Measurements from ENCODE around the gene HCRT. TPM values are rescaled to one million over a fixed set of nuclear protein-coding genes. Genes with fewer than 3 reads are reported as not detected.

The HCRT gene
- polyA plus RNA-seq, 2 of the 4 experiments (the other 2 are of a cell fraction): 0.18 TPM; not detected in 1

Other genes with a start within 250 kb of the HCRT start
- gene CNP, start 218.7 kb downstream of the HCRT start, polyA plus RNA-seq (2011; rRNA removed): 38.6 and 49.8 TPM in 2 replicates
- 113 to 118 TPM (median 116 TPM) in 3 replicates for gene CNP, start 218.7 kb downstream of the HCRT start, polyA plus RNA-seq (2017; fragmentation: RNase III; extraction: RNeasy Plus Mini Kit Qiagen cat#74134 plus additional on column Dnase treatment)
- gene DNAJC7, start 168.0 kb downstream of the HCRT start, polyA plus RNA-seq (2011; rRNA removed): 95.3 and 116 TPM in 2 replicates
- 140 to 161 TPM (median 148 TPM) in 3 replicates for gene DNAJC7, start 168.0 kb downstream of the HCRT start, polyA plus RNA-seq (2017; fragmentation: RNase III; extraction: RNeasy Plus Mini Kit Qiagen cat#74134 plus additional on column Dnase treatment)
- gene NKIRAS2, start 165.4 kb downstream of the HCRT start, polyA plus RNA-seq (2011; rRNA removed): 52.2 and 54.3 TPM in 2 replicates
- 44.1 to 48.0 TPM (median 45.2 TPM) in 3 replicates for gene NKIRAS2, start 165.4 kb downstream of the HCRT start, polyA plus RNA-seq (2017; fragmentation: RNase III; extraction: RNeasy Plus Mini Kit Qiagen cat#74134 plus additional on column Dnase treatment)
- gene C17orf113, start 134.9 kb downstream of the HCRT start, polyA plus RNA-seq (2011; rRNA removed): 1.0 and 1.4 TPM in 2 replicates
- 0.55 to 0.80 TPM (median 0.67 TPM) in 3 replicates for gene C17orf113, start 134.9 kb downstream of the HCRT start, polyA plus RNA-seq (2017; fragmentation: RNase III; extraction: RNeasy Plus Mini Kit Qiagen cat#74134 plus additional on column Dnase treatment)
- 0.61 and 0.86 TPM in 2 replicates for gene ZNF385C, start 87.0 kb downstream of the HCRT start, polyA plus RNA-seq (2011; rRNA removed)
- gene ZNF385C, start 87.0 kb downstream of the HCRT start, polyA plus RNA-seq (2017; fragmentation: RNase III; extraction: RNeasy Plus Mini Kit Qiagen cat#74134 plus additional on column Dnase treatment): 0.12 to 0.16 TPM (median 0.13 TPM) in 3 replicates
- gene DHX58, start 72.7 kb downstream of the HCRT start, polyA plus RNA-seq (2011; rRNA removed): 0.59 and 0.70 TPM in 2 replicates
- gene DHX58, start 72.7 kb downstream of the HCRT start, polyA plus RNA-seq (2017; fragmentation: RNase III; extraction: RNeasy Plus Mini Kit Qiagen cat#74134 plus additional on column Dnase treatment): 0.26 to 0.37 TPM (median 0.37 TPM) in 3 replicates
- gene KAT2A, start 64.1 kb downstream of the HCRT start, polyA plus RNA-seq (2011; rRNA removed): 42.2 and 57.4 TPM in 2 replicates
- 64.0 to 74.6 TPM (median 68.1 TPM) in 3 replicates for gene KAT2A, start 64.1 kb downstream of the HCRT start, polyA plus RNA-seq (2017; fragmentation: RNase III; extraction: RNeasy Plus Mini Kit Qiagen cat#74134 plus additional on column Dnase treatment)
- gene HSPB9, start 62.6 kb downstream of the HCRT start, polyA plus RNA-seq (2011; rRNA removed): 0.04 TPM in 1 of 2 replicates, not detected in the other
- not detected in 3 replicates for gene HSPB9, start 62.6 kb downstream of the HCRT start, polyA plus RNA-seq (2017; fragmentation: RNase III; extraction: RNeasy Plus Mini Kit Qiagen cat#74134 plus additional on column Dnase treatment)
- gene RAB5C, start 30.5 kb downstream of the HCRT start, polyA plus RNA-seq (2011; rRNA removed): 171 and 179 TPM in 2 replicates
- 217 to 229 TPM (median 222 TPM) in 3 replicates for gene RAB5C, start 30.5 kb downstream of the HCRT start, polyA plus RNA-seq (2017; fragmentation: RNase III; extraction: RNeasy Plus Mini Kit Qiagen cat#74134 plus additional on column Dnase treatment)
- gene KCNH4, start 4.3 kb downstream of the HCRT start, polyA plus RNA-seq (2011; rRNA removed): 0.24 and 0.25 TPM in 2 replicates
- gene KCNH4, start 4.3 kb downstream of the HCRT start, polyA plus RNA-seq (2017; fragmentation: RNase III; extraction: RNeasy Plus Mini Kit Qiagen cat#74134 plus additional on column Dnase treatment): 0.37 to 0.40 TPM (median 0.39 TPM) in 3 replicates
- gene GHDC, start 9.0 kb upstream of the HCRT start, polyA plus RNA-seq (2011; rRNA removed): 12.3 and 14.2 TPM in 2 replicates
- 19.4 to 25.7 TPM (median 23.4 TPM) in 3 replicates for gene GHDC, start 9.0 kb upstream of the HCRT start, polyA plus RNA-seq (2017; fragmentation: RNase III; extraction: RNeasy Plus Mini Kit Qiagen cat#74134 plus additional on column Dnase treatment)
- 37.6 and 51.7 TPM in 2 replicates for gene STAT5B, start 90.9 kb upstream of the HCRT start, polyA plus RNA-seq (2011; rRNA removed)
- gene STAT5B, start 90.9 kb upstream of the HCRT start, polyA plus RNA-seq (2017; fragmentation: RNase III; extraction: RNeasy Plus Mini Kit Qiagen cat#74134 plus additional on column Dnase treatment): 29.4 to 33.1 TPM (median 31.2 TPM) in 3 replicates
- gene STAT5A, start 103.0 kb upstream of the HCRT start, polyA plus RNA-seq (2011; rRNA removed): 2.2 and 3.1 TPM in 2 replicates
- 3.9 to 4.4 TPM (median 4.0 TPM) in 3 replicates for gene STAT5A, start 103.0 kb upstream of the HCRT start, polyA plus RNA-seq (2017; fragmentation: RNase III; extraction: RNeasy Plus Mini Kit Qiagen cat#74134 plus additional on column Dnase treatment)
- 72.8 and 81.9 TPM in 2 replicates for gene STAT3, start 203.0 kb upstream of the HCRT start, polyA plus RNA-seq (2011; rRNA removed)
- 97.8 to 115 TPM (median 109 TPM) in 3 replicates for gene STAT3, start 203.0 kb upstream of the HCRT start, polyA plus RNA-seq (2017; fragmentation: RNase III; extraction: RNeasy Plus Mini Kit Qiagen cat#74134 plus additional on column Dnase treatment)
- 91.4 and 101 TPM in 2 replicates for gene CAVIN1, start 237.8 kb upstream of the HCRT start, polyA plus RNA-seq (2011; rRNA removed)
- 371 to 416 TPM (median 377 TPM) in 3 replicates for gene CAVIN1, start 237.8 kb upstream of the HCRT start, polyA plus RNA-seq (2017; fragmentation: RNase III; extraction: RNeasy Plus Mini Kit Qiagen cat#74134 plus additional on column Dnase treatment)

Measured in A549 (cell line).